ENCODE results near the gene FFAR1.

GRCh38 chr19:35396240-35396885 lies 48.7 kb downstream of the FFAR1 start:
- TF ChIP-seq CTCF (conservative IDR thresholded peaks at IDR 0.05) = no peak
- no peak for TF ChIP-seq EZH2 (IDR thresholded peaks at IDR 0.05; ENCODE audit: low read depth)

All from PC-9 (cell line).